ENCODE results near the gene EPB41. TPM values are rescaled to one million over a fixed set of nuclear protein-coding genes. Genes with fewer than 3 reads are reported as not detected.

The EPB41 gene
- total and polyA plus RNA-seq, 12 donors, result 4.1 to 36.8 (median 23.0) TPM

GRCh38 chr1:28909198-28909597 is 5.2 kb upstream of the EPB41 start:
- DNase-seq, result no peak
- Histone ChIP-seq H3K4me1 (peaks cover 0 to 11% (median 6%) of the 10 kb centered on the region in 9 donors), H3K36me3 (no peaks in the 10 kb centered on the region), H3K27ac (no peak overlapping the region), H3K9me3 (peaks cover 0 to 4% (median 0%) of the 10 kb centered on the region in 11 donors), H3K27me3 (no peaks in the 10 kb centered on the region), H3K4me3 (no peak overlapping the region)
- TF ChIP-seq CTCF (IDR thresholded peaks at IDR 0.05), result no peak
- WGBS, 2 donors, result 98 to 100% methylated on average over 2 of the region's 2 CpGs
- intact Hi-C loops (cut with DNase I), result no loop called here
- ATAC-seq, result no peak

GRCh38 chr1:28910379-28911115 is 3.8 kb upstream of the EPB41 start:
- ATAC-seq, result no peak
- intact Hi-C loops (cut with DNase I), result no loop called here

GRCh38 chr1:28913786-28914227 is 562 bp upstream of the EPB41 start:
- DNase-seq, result no peak
- Histone ChIP-seq H3K27me3 (no peaks in the 10 kb centered on the region), H3K9me3 (no peaks in the 10 kb centered on the region), H3K36me3 (no peaks in the 10 kb centered on the region), H3K27ac (peak overlapping the region in 2 of 10 donors; percentile 34 to 67), H3K4me1 (peaks cover 3 to 21% (median 14%) of the 10 kb centered on the region in 9 donors), H3K4me3 (peak overlapping the region; percentile 23 to 72 (median 62))
- 38% methylated on average over 10 of the region's 10 CpGs for WGBS, 2 donors
- intact Hi-C loops (cut with DNase I), result no loop called here
- TF ChIP-seq CTCF (IDR thresholded peaks at IDR 0.05), result no peak
- no peak for ATAC-seq

More at GRCh38 chr1:28910379-28911115, 3.8 kb upstream of the EPB41 start:
- H3K9me3 ChIP-seq, result no peaks in the 10 kb centered on the region
- H3K36me3 ChIP-seq, result no peaks in the 10 kb centered on the region
- H3K4me3 ChIP-seq, result no peak overlapping the region
- 83 to 84% methylated on average over 7 of the region's 7 CpGs for WGBS, 2 donors
- no peak overlapping the region for H3K27ac ChIP-seq
- TF ChIP-seq CTCF (IDR thresholded peaks at IDR 0.05), result no peak
- no peaks in the 10 kb centered on the region for H3K27me3 ChIP-seq
- H3K4me1 ChIP-seq, result peaks cover 3 to 19% (median 14%) of the 10 kb centered on the region in 9 donors
- DNase-seq, result no peak

GRCh38 chr1:28915031-28915895 is 894 bp downstream of the EPB41 start:
- Histone ChIP-seq H3K27ac (peak overlapping the region in 2 of 10 donors; percentile 34 to 71), H3K9me3 (no peaks in the 10 kb centered on the region), H3K36me3 (no peaks in the 10 kb centered on the region), H3K4me1 (peaks cover 3 to 21% (median 16%) of the 10 kb centered on the region in 9 donors), H3K4me3 (peak overlapping the region; percentile 23 to 72 (median 62)), H3K27me3 (no peaks in the 10 kb centered on the region)
- TF ChIP-seq CTCF (IDR thresholded peaks at IDR 0.05), result no peak
- 6 to 8% methylated on average over 32 of the region's 32 CpGs for WGBS, 2 donors
- intact Hi-C loops (cut with DNase I), result no loop called here
- DNase-seq (no peak), ATAC-seq (peak in 3 of 8 donors; percentile 2 to 21 (median 6))
